Activated gamma-delta T cell treated with Interleukin-2 at 50 U/mL for 16 hours (primary cell): ENCODE data around the gene TMEM248.
"Not testable (repeated sequence)": the region's sequence is repeated elsewhere in the genome, so short reads cannot be mapped to it uniquely, and the experiment has no call there.

Experiments
- DNase-seq: peaks from one replicate; pipeline ENCODE4 v3.0.0-alpha.2; 2020

Gene TMEM248

DNA sequence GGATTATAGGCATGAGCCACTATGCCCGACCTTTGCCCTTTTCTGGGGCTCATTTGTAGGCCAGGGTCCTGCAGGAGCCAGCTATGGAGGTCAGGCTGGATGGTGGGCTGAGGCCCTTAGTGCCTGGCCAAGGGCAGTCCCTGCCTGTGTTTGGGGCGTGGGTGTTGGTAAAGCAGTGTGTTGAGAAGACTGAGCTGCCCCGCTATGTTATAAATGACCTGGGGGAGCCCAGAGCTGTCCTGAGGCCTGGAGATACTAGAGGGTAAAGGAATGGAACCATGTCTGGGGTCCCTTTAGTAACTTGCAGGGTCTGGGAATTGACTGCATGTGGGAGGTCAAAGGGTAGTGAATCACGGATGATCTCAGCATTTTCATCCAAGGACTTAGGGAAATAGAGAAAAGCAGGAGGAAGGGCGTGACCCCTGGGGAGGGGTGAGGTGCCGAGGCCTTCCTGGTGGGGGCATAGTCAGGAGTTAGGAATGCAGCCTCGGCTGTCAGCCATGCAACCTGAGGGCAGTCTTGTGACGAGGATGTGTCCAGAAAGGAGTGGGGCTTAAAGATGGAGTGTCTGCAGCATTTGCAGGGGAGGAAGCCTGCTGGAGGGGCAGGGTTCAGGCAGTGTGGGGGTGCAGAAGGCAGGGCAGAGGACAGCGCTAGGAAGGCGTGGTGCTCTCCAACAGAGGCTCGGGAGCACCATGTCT is 31.5 kb downstream of the TMEM248 start:
- no peak for DNase-seq

DNA sequence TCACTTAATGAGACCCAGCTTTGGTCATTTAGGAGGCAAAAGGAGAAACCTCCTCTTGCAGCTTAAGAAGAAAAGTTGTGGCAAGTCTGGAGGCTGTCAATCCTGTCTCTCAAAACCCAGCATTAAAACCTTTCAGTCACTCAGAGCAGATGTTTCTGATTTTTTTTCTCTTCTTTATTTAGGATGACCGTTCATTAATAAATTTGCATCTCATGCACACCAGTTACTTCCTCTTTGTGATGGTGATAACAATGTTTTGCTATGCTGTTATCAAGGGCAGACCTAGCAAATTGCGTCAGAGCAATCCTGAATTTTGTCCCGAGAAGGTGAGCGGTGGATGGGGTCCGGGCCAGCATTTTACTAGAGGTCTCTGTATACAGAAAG is 32.0 kb downstream of the TMEM248 start:
- DNase-seq: no peak

DNA sequence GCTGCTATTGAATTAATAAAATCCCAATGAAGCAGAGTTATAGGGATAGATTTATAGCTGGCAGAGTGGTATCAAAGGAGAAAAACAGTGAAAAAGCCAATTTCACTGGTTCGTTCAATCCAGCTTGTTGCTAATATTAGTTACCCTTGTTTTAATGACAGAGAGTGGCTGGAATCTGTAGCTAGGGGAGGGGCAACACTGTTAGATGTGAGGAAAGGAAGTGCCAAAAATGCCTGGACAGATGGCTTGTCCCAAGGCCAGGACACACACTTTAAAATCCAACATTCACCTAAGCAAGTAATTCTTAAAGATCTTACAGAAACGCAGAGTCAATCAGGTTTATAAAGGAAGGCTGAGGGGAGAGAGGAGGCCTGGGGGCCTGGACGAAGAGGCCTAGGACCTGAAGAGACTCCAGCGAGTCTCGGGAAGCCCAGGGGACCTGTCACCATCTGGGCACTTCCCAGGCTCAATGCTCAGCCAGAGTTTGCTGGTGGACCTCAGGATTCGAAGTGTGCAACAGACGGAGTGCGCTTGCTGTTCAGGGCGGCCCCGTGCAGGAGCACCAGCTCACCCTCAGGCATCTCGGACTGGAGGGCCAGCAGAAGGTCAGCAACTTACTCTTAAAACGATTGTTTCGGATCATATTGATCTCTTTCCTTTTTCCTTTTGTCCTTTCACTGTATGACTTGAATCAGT is 36.7 kb downstream of the TMEM248 start:
- no peak for DNase-seq

DNA sequence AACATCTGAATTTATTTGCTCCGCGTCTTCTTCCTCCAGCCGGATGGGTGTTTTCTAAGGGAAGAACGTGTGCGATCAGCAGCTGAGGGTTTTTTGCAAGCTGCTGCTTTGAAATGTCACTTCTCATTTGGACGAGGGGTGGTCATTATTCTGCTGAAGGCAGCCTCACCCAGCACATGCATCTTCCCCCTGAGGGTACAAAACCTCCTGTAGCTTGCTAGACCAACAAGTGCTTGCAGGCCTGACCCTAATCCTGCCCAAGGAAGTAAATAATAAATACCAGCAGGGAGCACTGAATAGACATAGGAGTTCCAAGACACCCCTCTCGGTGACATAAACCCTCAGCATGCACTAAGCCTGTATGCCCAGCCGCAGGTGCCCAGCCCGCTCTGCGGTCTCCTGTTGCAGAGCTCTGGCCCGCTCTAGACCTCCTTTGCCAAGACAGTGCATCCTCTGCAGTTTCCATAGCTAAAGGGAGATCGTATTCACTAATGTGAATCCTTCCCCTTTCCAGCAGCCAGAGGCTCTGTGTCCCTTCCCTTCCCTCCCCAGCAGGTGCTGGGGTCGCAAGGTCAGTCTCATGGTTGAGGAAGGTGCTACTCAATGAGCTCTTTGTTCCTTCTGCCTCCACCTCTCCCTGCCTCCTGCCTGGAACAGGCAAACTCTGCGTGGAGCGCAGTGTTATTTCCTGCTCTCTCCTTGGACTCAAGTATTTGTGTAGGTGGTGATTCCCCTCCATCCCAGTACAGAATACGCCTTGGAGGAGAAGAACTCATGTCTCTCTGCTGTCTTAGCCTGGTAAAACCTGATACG is 37.7 kb downstream of the TMEM248 start:
- no peak for DNase-seq

DNA sequence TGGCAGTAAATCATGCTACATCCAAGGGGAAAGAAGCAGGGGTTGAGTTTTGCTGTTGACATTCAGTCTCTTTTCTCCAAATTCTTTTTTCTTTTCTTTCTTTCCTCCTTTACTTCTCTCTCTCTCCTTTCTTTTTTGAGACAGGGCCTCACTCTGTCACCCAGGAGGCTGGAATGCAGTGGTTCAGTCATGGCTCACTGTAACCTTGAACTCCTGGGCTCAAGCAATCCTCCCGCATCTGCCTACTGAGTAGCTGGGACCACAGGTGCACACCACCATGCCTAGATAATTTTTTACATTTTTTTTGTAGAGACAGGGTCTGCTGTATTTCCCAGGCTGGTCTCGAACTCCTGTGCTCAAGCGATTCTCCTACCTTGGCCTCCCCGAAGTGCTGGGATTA is 39.2 kb downstream of the TMEM248 start:
- DNase-seq: no peak

DNA sequence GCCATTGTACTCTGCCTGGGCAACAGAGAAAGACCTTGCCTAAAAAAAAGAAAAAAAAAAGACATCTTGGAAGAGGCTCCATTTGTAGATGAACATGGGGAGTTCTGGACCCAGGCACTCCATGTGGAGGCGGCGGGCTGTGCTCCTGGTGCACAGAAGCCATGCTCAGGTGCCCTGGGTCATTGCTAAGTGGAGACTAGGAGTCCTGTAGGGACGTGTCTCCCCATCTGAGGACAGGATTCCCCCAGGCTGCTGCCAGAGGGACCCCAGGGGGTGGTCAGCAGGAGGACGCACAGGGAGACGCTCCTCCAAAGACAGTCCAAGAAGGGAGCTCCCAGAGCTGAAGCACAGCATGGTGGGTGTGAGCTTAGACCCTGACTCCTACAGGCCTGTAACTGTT is 40.1 kb downstream of the TMEM248 start:
- no peak for DNase-seq

DNA sequence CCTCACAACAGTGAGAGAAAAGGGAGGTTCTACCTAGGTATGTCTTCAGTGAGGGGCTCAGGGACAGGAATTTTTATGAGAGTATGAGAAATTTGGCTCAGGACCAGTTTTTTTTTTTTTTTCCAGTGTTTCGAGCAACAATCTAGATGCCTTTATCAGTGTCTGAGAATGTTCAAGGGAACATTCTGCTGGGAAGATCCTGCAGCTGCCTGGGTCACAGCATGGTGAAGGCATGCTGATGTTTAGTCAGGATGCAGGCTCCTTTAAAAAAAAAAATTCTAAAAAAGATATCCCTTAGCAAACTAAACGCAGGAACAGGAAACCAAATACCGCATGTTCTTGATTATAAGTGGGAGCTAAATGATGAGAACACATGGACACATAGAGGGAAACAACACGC is 43.4 kb downstream of the TMEM248 start:
- no peak for DNase-seq

DNA sequence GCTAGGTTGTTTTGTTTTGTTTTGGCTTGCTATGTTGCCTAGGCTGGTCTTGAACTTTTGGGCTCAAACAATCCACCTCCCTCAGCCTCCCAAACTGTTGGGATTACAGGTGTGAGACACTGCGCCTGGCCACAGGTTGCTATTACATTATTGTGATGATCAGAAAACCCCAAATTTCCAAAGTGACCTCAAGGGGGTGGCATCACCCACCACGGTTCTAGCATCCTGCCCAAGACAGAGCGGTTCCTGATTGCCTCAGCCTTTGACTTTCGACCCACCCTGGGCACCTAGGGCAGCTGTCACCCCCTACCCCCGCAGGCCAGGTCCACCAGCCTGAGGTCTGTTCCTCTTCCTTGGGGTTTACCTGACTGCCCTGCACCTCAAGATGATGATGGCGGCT is 46.0 kb downstream of the TMEM248 start:
- DNase-seq: no peak

DNA sequence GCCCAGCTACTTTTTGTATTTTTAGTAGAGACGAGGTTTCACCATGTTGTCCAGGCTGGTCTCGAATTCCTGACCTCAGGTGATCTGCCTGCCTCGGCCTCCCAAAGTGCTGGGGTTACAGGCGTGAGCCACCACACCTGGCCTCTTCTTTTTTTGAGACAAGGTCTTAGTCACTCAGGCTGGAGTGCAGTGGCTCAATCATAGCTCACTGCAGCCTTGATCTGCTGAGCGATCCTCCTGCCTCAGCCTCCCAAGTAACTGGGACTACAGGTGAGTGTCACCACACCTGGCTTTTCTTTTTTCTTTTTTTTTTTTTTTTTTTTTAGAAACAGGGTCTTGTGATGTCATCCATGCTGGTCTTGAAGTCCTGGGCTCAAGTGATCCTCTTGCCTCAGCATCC is 48.0 kb downstream of the TMEM248 start:
- not testable (repeated sequence) for DNase-seq

DNA sequence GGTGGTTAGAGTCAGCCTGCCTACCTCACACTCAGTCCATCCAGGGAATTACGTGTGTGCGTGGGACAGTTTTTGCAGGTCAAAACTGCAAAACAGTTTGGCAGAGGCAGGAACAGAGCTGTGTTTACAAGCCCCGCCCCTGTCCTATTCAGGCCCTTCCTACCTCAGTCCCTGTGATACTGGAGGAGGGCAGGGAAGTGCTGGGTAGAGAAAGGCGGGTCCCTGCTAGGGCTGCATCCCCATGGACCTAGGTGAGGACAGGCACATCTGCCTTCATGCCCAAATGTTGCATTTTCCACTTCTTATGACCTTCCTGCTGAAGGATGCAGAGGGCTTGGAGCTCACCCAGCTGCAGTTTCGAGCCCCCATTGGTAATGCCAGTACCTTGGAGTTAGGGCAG is 49.3 kb downstream of the TMEM248 start:
- DNase-seq: no peak

DNA sequence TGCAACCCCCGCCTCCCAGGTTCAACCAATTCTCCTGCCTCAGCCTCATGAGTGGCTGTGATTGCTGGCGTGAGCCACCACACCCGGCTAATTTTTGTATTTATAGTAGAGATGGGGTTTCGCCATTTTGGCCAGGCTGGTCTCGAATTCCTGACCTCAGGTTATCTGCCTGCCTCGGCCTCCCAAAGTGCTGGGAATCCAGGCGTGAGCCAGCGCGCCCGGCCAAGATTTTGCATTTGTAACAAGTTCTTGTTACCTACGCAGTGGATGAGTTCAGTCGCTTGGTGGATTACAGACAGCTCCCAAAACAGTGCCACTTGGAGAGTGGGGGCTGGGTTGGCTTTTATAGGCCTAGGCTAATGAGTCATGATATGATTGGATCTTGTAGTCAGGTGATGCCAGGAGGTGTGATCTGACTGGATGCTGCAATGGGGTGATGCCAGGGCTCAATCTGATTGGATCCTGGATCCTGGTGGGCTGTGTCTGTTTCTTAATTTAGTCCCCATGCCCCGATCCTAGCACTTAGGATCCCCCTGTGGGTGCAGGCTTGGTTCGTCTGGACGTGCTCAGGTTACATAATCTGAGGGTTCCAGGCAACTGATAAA is 54.1 kb downstream of the TMEM248 start:
- DNase-seq: no peak

DNA sequence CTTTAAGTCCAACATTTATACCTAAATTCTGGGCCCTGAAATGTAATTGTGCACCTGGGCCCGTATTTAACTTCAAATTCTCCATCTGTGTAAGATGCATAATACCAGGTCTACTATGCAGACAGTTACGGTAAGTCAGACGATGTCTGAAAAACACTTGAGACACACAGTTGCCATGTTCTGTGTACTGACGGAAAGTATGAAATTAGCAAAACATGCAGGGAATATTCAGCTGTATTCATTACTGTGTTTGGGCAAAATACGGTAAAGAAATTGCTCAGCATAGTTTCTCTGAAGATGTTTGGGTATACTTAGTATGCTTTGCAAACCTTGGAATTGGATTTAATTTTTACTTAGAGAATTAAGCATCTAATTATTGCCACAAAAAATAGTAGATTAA is 57.3 kb downstream of the TMEM248 start:
- DNase-seq: not testable (repeated sequence)

DNA sequence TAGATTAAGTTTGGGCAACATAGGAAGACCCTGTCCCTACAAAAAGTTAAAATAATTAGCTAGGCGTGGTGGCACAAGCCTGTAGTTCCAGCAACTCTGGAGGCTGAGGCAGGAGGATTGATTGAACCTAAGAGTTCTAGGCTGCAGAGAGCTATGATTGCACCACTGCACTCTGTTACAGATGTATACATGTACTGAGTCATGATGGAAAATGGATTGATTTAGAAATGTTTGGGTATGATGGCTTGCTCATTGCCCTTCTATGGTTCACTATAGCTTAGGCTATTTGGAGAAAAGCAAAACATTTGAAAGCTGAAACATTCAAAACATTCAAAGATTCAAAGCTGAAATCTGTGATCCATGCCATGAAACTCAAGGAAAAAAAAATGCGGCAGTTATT is 58.0 kb downstream of the TMEM248 start:
- not testable (repeated sequence) for DNase-seq

DNA sequence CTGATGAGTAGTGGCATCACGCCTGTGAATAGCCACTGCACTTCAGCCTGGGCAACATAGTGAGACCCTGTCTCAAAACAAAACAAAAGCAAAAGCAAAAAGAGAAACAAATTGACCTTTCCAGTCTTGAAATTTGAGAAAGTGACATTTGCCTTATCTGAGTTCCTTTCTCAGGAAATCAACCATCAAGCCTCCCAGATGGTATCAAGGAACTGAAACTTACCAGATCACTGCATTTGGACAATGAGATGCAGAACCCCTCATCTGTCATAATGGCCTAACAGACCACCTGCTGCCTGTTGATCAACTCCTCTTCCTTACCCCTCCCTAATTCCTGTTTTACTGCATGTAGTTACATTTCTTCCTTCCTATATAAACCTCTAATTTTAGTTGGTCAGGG is 59.3 kb downstream of the TMEM248 start:
- not testable (repeated sequence) for DNase-seq

DNA sequence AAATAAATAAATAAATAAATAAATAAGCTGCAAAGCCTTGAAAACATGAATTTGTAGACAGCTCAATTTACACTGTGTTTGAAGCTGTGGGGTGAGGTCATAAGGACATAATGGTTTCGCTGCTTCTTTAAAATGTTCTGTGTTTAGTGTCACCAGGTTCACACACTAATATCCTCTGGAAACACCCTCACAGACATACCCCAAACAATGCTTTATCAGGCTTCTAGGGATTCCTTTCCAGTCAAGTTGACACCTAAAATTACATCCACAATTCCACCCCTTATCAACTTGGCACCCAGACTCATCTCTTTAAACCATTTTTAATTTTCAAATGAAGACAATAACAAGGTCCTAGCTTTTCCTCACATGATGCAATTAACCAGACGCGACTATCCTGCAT is 68.5 kb downstream of the TMEM248 start:
- not testable (repeated sequence) for DNase-seq

DNA sequence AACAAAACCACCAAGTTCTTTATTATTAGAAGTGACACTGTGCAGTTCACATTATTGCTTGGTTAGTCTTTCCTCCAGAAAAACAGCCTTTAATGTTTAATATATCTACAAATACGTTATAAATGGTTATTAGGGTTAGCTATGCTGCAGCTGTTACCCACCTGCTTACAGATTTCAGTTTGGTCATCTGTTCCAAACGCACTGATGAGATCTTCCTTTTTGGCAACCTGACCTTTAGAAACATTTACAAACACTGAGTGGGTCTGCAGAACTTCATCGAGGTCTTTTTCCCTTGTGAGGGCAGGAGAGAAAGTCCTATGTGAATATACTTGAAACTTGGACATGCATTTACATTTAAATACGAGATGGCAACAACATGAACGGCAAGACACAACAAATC is 73.0 kb downstream of the TMEM248 start:
- DNase-seq: not testable (repeated sequence)

DNA sequence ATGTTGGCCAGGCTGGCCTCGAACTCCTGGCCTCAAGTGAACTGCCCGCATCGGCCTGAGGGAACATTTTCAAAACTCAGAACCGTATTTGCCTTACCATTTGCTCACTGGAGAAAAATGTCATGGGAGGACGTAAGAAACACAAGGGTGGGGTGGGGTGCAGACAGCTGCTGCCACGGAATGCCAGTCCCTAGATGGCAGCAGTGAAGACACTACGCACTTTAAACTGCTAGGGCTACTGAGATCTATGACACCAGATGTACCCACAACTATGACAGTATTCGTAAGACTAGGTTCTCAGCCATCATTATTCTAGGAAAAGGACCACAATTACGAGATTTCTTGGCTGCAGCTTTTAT is 73.6 kb downstream of the TMEM248 start:
- DNase-seq: peak; percentile 39

DNA sequence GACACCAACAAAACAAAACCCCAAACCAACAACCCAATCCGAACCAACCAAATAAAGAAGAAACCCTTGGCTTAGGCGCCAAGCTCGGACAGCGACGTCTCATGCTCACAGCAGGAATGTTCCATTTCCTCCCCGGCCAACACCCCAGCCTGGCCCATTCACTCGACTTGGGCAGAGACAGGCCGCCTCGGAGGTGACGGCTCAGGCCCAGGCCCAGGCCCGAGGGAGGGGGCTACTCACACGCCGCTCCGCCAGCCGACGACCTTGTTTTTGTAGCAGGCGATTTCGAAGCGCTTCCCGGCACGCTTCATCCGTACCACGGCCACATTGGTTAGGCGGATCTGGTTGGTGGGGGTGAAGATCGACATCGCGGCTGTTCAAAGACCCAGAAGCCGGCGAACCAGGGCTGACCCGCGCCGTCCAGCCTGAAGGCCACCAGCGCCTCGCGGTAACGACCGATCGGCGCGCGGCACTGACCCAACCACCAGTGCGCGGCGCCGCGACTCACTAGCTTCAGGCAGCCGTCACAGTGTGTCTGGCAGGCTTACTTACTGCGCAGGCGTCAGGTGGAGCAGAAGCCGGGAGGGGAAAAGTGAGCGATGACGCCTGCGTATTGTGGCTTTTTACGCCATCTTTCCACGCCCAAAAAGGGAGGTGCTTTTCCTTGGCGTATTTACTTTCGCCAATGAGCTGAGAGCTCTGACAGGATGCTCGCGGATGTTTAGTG is 74.2 kb downstream of the TMEM248 start, which contains the start of gene SBDS:
TSS of gene SBDS (minus strand) at position 537 of the 727 bp plus-strand sequence. CDS start at position 368, 169 bp downstream.
- peak; percentile 90 for DNase-seq

DNA sequence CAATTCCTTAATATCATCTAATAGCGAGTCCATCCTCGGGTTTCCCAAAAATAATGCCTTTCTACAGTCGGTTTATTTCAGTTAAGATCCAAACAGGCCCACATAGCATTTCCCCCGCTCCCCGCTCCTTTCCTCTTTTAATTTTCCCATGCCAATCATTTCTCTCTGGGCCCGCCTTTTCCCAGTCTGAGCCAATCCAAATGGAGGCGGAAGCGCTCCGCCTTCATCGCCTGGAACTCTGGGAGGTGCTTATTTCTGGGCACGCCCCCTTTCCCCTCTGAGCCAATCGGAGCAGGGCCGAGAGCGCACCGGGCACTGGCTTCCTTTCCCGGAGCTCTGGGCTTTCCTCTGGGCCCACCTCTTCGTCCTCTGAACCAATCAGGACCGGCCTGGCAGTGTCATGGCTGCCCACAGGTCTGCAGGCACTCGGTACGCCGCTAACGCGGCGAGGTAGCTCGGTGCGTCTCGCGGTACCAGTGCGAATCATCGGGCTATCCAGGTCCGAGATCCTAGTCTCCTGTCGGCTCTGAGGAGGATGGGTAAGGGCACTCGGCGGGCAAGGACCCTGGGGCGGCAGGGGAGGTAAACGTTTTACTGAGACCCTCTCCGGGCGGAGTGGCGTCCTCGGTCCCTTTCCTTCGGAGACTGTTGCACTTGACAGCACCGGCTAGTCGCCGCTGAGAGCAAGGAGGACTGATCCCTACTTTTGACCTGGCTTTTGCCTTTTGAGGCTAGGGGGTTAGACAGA is 75.6 kb downstream of the TMEM248 start, which contains the start of gene TYW1:
TSS of gene TYW1 (plus strand) at position 390 of the 748 bp plus-strand sequence. CDS start at position 536, 146 bp downstream.
- peak; percentile 98 for DNase-seq

DNA sequence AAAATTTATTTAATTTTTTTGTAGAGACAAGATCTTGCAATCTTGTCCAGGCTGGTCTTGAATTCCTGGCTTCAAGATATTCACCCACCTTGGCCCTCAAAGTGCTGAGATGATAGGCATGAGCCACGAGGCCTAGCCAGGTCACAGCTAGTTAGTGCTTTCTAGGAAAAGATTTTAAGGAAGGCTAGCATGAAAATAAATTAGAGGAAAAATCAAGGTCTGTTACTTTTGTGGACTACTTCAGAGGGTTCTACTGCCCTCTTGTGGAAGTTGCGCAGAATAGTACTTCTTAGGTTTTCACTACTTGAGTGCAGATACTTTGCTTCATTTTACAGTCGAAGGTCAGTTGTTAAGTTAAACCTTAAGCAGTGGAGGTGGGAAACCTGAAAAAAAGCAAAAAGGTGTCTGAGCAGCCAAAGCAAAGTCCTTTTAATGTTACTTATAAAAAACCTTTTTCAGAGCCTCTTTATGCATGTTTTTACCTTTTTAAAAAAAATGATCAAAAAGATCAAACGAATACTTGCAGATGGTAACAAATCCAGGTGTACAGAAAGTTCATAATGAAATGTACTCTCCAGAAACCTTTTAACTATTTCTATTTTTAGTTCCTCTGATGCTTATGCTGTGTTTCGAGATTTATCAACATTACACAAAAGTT is 79.7 kb downstream of the TMEM248 start:
- not testable (repeated sequence) for DNase-seq

DNA sequence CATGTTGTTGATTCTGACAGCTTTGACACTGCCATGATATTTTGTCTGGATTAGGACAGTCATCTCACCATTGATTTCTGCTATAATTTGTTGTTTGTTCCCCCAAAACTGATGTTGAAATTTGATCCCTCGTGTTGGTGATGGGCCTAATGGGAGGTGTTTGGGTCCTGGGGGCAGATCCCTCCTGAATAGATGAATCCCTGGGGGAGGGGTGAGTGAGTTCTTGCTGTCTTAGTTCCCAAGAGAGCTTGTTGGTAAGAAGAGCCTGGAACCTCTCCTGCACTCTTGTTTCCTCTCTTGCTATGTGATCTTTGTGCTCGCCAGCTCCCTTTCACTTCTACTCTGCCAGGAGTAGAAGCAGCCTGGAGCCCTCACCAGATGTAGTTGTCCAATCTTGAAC is 83.1 kb downstream of the TMEM248 start:
- DNase-seq: not testable (repeated sequence)
